Colonic mucosa (tissue), 4 donors: Measurements from ENCODE around the gene XCL1. TPM values are rescaled to one million over a fixed set of nuclear protein-coding genes. Genes with fewer than 3 reads are reported as not detected.

ENCODE experiments used
- DNase-seq: peaks from one replicate; pipeline ENCODE4 v3.0.0-alpha.2; 2020
- H3K27ac ChIP-seq: fragments of 200-600 bp; one replicate; pipeline ENCODE4 v1.8.0; 2021
- H3K27me3 ChIP-seq: fragments of 200-600 bp; one replicate; pipeline ENCODE4 v1.8.0; 2021
- H3K36me3 ChIP-seq: fragments of 200-600 bp; one replicate; pipeline ENCODE4 v1.8.0; 2021
- H3K4me1 ChIP-seq: fragments of 200-600 bp; one replicate; pipeline ENCODE4 v1.8.0; 2021; ENCODE audit warnings: mild to moderate bottlenecking
- H3K4me3 ChIP-seq: fragments of 200-600 bp; one replicate; pipeline ENCODE4 v1.8.0; 2021
- H3K9ac ChIP-seq, 2 donors: one replicate each; pipeline ENCODE4 v1.7.0; 2013; ENCODE audit warnings: control low read depth in 2 of 2, low read depth in 2 of 2, low read length in 2 of 2
- H3K9me3 ChIP-seq: fragments of 200-600 bp; one replicate; pipeline ENCODE4 v1.8.0; 2021
- CTCF ChIP-seq: fragments of 200-600 bp; IDR thresholded peaks from one replicate; pipeline ENCODE4 v1.8.0; 2022; ENCODE audit warnings: antibody characterized with exemption, mild to moderate bottlenecking
- intact Hi-C: fragments of 100-400 bp; cut with DNase I; formaldehyde crosslinking; loops from one replicate; pipeline ENCODE4 v1.14.1; 2022
- total RNA-seq, 2 donors: library from RNA; stranded (reverse); fragmentation: NEBNext Ultra II Directional in 1 of 2; extraction: Animal tissue kit (Norgen Biotek cat#: 25700) in 1 of 2; gene quantifications; one replicate each; pipeline ENCODE4 v1.2.1, GENCODE V29; 2021
- donor health status: healthy.
- donor health status: DM: no; HTN: no; CAD: no.
- donor health status: DM: no; HTN: no; CAD: no.

Gene XCL1
- total RNA-seq, 2 donors from 2014 or later = 0.17 TPM; not detected in 1

GRCh38 chr1:168553680-168554553, 22.5 kb upstream of the XCL1 start:
- intact Hi-C loops = no loop called here
- no peaks in the 10 kb centered on the region for H3K36me3 ChIP-seq
- no peak overlapping the region for H3K27ac ChIP-seq
- no peaks in the 10 kb centered on the region for H3K9me3 ChIP-seq
- H3K9ac ChIP-seq = no peak overlapping the region
- H3K27me3 ChIP-seq = no peaks in the 10 kb centered on the region
- no peak for TF ChIP-seq CTCF
- peaks cover 4% of the 10 kb centered on the region for H3K4me1 ChIP-seq
- DNase-seq = no peak
- no peak overlapping the region for H3K4me3 ChIP-seq

DNA sequence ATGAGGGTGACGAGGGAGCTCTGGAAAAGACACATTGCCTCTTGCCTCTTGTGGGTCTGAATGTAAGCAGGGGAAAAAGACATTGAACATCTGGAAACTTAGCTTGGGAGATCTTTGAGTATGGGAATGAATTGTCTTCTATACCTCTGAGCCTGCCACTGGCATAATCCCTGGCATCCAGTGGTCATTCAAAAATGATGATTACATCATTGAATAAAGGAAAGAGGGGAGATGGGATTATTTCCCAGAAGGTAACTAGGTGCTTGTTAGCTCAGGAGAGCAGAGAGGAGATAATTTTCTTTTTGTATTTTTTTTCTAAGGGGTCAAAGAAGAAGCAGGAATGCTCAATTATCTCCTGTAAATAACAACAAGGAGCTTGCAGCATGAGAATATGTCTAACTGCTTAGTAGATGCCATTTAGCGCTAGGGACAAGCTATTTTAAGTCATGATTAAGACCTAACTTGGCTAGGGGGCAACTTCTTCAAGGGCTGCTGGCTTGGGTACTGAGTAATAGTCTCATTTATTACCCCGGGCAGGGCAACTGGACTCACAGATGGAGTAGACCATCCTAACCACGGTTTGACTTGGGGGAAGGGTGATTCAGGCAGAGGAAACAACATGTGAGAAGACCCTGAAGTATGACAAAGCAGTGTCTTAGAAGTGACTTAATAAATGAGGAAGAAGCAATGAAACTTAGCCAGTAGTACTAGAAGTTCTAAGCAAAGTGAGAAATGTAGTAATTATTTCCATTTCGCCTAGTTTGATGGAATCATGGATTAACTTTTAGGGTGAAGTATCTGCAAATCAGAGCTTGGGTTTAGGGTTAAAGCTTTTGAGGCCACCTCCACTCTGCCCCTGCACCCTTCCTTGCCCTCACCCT, 21.6 kb upstream of the XCL1 start:
- Histone ChIP-seq H3K27me3 (no peaks in the 10 kb centered on the region), H3K9me3 (no peaks in the 10 kb centered on the region), H3K4me1 (peaks cover 4% of the 10 kb centered on the region), H3K4me3 (no peak overlapping the region), H3K27ac (no peak overlapping the region), H3K36me3 (no peaks in the 10 kb centered on the region), H3K9ac (no peak overlapping the region)
- DNase-seq = no peak
- intact Hi-C loops = no loop called here
- no peak for TF ChIP-seq CTCF

DNA sequence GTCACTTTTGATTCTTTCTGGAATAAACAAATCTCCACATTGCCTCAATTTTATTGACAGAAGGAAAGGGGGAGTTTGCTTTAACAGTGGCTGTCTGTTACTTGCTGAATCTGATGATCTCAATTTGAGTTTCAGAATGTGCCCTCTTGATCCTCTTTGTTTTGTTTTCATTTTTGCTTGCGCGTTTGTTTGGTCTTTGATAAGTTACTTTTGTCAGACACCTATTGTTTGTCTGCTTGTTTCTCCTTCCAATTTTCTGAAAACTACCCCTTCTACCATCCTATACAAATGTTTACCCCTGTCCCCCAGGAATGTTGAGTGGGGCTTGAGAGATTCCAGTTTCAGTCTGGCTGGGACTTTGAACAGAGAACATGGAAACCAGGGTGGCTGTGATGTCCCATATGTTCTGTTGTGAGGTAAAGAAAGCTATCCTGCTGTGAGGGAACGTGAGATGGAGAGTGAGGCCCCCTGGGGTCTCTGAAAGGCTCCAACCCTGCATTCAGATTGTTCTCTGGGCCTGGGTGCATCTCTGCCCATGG, 20.8 kb upstream of the XCL1 start:
- no peaks in the 10 kb centered on the region for H3K27me3 ChIP-seq
- H3K9me3 ChIP-seq = no peaks in the 10 kb centered on the region
- no peak for TF ChIP-seq CTCF
- H3K27ac ChIP-seq = no peak overlapping the region
- DNase-seq = no peak
- H3K4me3 ChIP-seq = no peak overlapping the region
- H3K9ac ChIP-seq = no peak overlapping the region
- H3K36me3 ChIP-seq = no peaks in the 10 kb centered on the region
- intact Hi-C loops = no loop called here
- H3K4me1 ChIP-seq = peaks cover 4% of the 10 kb centered on the region

GRCh38 chr1:168556647-168557046, 19.8 kb upstream of the XCL1 start:
- Histone ChIP-seq H3K4me3 (no peak overlapping the region), H3K36me3 (no peaks in the 10 kb centered on the region), H3K9ac (no peak overlapping the region), H3K4me1 (peaks cover 4% of the 10 kb centered on the region), H3K27me3 (no peaks in the 10 kb centered on the region), H3K27ac (no peak overlapping the region), H3K9me3 (no peaks in the 10 kb centered on the region)
- DNase-seq = no peak
- intact Hi-C loops = no loop called here
- TF ChIP-seq CTCF = no peak

DNA sequence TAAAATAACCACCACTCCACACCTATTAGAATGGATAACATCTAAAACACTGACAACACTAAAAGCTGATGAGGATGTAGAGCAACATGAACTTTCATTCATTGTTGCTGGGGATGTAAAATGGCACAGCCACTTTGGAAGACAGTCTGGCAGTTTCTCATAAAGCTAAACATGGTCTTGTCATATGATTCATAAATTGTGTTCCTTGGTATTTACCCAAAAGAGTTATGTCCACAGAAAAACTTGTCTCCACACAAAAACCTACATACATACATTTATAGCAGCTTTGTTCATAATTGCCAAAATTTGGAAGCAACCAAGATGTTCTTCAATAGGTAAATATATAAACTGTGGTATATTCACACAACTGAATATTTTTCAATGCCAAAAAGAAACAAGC, 16.0 kb upstream of the XCL1 start:
- intact Hi-C loops = no loop called here

More for the DNA sequence above, 16.0 kb upstream of the XCL1 start:
- H3K27ac ChIP-seq = no peak overlapping the region
- H3K4me1 ChIP-seq = peaks cover 4% of the 10 kb centered on the region
- H3K36me3 ChIP-seq = no peaks in the 10 kb centered on the region
- no peak overlapping the region for H3K9ac ChIP-seq
- no peaks in the 10 kb centered on the region for H3K27me3 ChIP-seq
- H3K9me3 ChIP-seq = no peaks in the 10 kb centered on the region
- DNase-seq = no peak
- no peak for TF ChIP-seq CTCF
- no peak overlapping the region for H3K4me3 ChIP-seq
